ENCODE measurements around the gene GRM4.

DNA sequence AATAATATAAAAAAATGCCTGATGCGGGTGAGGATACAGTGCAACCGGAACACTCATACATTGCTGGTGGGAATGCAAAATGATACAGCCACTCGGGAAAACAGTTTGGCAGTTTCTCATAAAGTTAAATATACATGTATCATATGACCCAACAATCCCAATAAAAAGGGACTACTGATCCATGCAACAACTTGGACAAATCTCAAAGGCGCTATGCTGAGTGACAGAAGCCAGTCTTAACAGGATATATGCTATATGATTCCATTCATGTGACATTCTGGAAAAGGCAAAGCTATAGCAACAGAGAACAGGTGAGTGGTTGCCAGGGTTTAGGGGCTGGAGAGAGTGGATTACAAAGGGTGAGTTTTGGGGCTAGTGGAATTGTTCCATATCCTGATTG lies 171.9 kb downstream of the GRM4 start:
- TF ChIP-seq, protein P1, sequence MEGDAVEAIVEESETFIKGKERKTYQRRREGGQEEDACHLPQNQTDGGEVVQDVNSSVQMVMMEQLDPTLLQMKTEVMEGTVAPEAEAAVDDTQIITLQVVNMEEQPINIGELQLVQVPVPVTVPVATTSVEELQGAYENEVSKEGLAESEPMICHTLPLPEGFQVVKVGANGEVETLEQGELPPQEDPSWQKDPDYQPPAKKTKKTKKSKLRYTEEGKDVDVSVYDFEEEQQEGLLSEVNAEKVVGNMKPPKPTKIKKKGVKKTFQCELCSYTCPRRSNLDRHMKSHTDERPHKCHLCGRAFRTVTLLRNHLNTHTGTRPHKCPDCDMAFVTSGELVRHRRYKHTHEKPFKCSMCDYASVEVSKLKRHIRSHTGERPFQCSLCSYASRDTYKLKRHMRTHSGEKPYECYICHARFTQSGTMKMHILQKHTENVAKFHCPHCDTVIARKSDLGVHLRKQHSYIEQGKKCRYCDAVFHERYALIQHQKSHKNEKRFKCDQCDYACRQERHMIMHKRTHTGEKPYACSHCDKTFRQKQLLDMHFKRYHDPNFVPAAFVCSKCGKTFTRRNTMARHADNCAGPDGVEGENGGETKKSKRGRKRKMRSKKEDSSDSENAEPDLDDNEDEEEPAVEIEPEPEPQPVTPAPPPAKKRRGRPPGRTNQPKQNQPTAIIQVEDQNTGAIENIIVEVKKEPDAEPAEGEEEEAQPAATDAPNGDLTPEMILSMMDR (conservative IDR thresholded peaks at IDR 0.05): no peak
- TF ChIP-seq EZH2 (IDR thresholded peaks at IDR 0.05; ENCODE audit: low read depth): no peak

All from PC-9 (cell line).